Measurements from ENCODE around the gene OGFOD2.
"Not testable (repeated sequence)": the region's sequence is repeated elsewhere in the genome, so short reads cannot be mapped to it uniquely, and the experiment has no call there.

OGFOD2 gene

GRCh38 chr12:123013185-123014095 lies 38.4 kb downstream of the OGFOD2 start:
- H3K4me3 Mint-ChIP-seq = no peak overlapping the region

DNA sequence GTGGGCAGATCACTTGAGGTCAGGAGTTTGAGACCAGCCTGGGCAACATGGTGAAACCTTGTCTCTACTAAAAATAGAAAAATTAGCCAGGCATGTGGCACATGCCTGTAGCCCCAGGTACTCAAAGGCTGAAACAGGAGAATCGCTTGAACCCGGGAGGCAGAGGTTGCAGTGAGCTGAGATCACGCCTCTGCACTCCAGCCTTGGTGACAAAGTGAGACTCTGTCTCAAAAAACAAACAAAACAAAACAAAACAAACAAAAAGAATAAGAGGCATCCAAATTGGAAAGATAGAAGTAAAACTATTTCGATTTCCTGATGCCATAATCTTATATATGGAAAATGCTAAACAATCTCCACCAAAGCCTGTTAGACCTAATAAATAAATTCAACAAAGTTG lies 39.4 kb downstream of the OGFOD2 start:
- not testable (repeated sequence) for H3K27ac Mint-ChIP-seq, H3K4me1 Mint-ChIP-seq

More at GRCh38 chr12:123013185-123014095, 38.4 kb downstream of the OGFOD2 start:
- H3K36me3 Mint-ChIP-seq (ENCODE audit: low read depth) = no peaks in the 10 kb centered on the region
- no peaks in the 10 kb centered on the region for H3K9me3 Mint-ChIP-seq
- H3K4me1 Mint-ChIP-seq = no peaks in the 10 kb centered on the region
- TF ChIP-seq CTCF (IDR thresholded peaks at IDR 0.05; ENCODE audit: unreplicated experiment in 3 of 3) = no peak
- no peaks in the 10 kb centered on the region for H3K27me3 Mint-ChIP-seq (ENCODE audit: low read depth)
- H3K27ac Mint-ChIP-seq = no peak overlapping the region

DNA sequence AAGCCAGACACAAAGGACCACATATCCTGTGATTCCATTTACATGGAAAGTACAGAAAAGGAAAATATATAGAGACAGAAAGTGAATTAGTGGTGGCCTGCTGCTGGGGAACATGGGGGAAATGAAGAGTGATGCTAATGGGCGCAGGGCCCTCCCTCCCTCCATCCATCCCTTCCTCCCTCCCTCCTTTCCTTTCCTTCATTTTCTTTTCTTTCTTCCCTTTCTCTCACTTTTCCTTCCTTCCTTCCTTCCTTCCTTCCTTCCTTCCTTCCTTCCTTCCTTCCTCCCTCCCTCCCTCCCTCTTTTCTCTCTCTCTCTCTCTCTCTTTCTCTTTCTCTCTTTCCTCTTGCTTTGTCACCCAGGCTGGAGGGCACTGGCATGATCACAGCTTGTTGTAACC lies 42.7 kb downstream of the OGFOD2 start:
- Mint-ChIP-seq H3K36me3 (ENCODE audit: low read depth) (no peaks in the 10 kb centered on the region), H3K27me3 (ENCODE audit: low read depth) (no peaks in the 10 kb centered on the region), H3K9me3 (no peaks in the 10 kb centered on the region), H3K27ac (no peak overlapping the region), H3K4me3 (no peak overlapping the region), H3K4me1 (no peaks in the 10 kb centered on the region)
- TF ChIP-seq CTCF (IDR thresholded peaks at IDR 0.05; ENCODE audit: unreplicated experiment in 3 of 3) = no peak

More for the DNA sequence above, 39.4 kb downstream of the OGFOD2 start:
- H3K4me3 Mint-ChIP-seq; H3K27me3 Mint-ChIP-seq (ENCODE audit: low read depth); H3K36me3 Mint-ChIP-seq (ENCODE audit: low read depth); H3K9me3 Mint-ChIP-seq: not testable (repeated sequence)

- no peak overlapping the region for H3K4me3 Mint-ChIP-seq
- H3K27ac Mint-ChIP-seq = no peak overlapping the region
- no peaks in the 10 kb centered on the region for H3K36me3 Mint-ChIP-seq (ENCODE audit: low read depth)
- H3K9me3 Mint-ChIP-seq = no peaks in the 10 kb centered on the region
- TF ChIP-seq CTCF (IDR thresholded peaks at IDR 0.05; ENCODE audit: unreplicated experiment in 3 of 3) = no peak
- H3K4me1 Mint-ChIP-seq = no peaks in the 10 kb centered on the region
- H3K27me3 Mint-ChIP-seq (ENCODE audit: low read depth) = no peaks in the 10 kb centered on the region
These were observed 44.7 kb downstream of the OGFOD2 start for GRCh38 chr12:123019841-123020138.

DNA sequence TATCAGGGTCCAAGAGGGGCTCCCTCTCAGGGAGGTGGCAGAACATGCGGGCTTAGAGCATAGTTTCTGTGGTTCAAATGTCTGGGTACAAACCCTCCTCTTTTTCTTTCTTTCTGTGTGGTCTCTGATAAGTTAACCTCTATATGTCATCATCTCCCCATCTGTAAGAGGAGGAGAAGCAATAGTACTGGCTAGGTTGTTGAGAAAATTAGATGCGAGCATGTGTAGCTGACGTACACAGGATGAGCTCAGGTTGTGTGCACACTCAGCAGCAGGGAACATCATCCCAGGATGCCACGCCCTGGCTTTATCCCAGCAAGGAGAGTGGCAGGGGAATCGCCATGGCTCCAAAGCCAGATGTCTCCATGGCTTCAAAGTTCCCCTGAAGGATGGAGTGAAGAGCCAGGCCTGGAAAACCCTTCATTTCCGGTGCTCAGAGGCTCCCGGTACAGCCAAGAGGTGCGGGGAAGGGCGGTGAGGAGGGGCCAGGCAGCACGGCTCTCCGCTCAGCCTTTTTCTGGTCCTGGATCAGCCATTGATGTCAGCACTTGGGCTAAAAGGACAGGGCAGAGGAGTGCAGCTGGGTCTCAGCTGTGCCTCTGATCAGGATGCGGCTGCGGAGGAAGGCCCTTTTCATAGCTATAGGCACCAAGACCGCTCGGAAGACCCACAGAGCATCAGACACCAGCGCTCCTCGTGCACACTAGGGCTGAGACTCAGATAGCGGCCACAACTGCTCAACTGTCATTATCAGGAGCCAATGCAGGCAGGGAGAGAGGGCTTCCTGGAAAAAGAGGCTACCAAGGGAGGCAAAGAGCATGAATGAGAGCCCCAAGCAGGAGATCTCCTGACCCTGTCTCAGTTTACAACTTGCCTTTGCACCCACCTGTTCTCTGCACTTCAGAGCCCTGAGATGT lies 46.9 kb downstream of the OGFOD2 start:
- H3K9me3 Mint-ChIP-seq = no peaks in the 10 kb centered on the region
- no peaks in the 10 kb centered on the region for H3K36me3 Mint-ChIP-seq (ENCODE audit: low read depth)
- no peaks in the 10 kb centered on the region for H3K27me3 Mint-ChIP-seq (ENCODE audit: low read depth)
- no peaks in the 10 kb centered on the region for H3K4me1 Mint-ChIP-seq
- H3K27ac Mint-ChIP-seq = no peak overlapping the region
- H3K4me3 Mint-ChIP-seq = no peak overlapping the region
- TF ChIP-seq CTCF (IDR thresholded peaks at IDR 0.05; ENCODE audit: unreplicated experiment in 3 of 3) = no peak

DNA sequence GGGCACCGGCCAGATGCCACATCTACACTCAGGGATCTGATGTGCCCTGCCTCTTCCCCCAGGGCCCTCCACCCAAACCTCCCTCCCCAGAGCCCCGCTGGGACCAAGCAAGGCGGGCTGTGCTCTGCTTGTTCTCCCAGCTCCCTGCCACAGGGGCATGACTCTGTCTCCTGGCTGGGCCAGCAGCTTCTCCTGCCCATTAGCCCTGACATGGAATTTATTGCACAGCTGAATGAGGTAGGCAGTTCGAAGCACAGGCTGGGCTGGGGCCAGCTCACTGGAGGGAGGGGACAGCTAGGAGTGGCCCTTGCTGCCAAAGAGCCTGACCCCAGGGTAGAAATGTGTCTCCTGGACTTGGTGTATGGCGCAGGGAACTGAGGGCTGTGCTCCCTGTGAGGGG lies 47.8 kb downstream of the OGFOD2 start:
- Mint-ChIP-seq H3K9me3 (no peaks in the 10 kb centered on the region), H3K4me1 (no peaks in the 10 kb centered on the region), H3K4me3 (no peak overlapping the region), H3K27me3 (ENCODE audit: low read depth) (no peaks in the 10 kb centered on the region), H3K27ac (no peak overlapping the region), H3K36me3 (ENCODE audit: low read depth) (no peaks in the 10 kb centered on the region)
- no peak for TF ChIP-seq CTCF (IDR thresholded peaks at IDR 0.05; ENCODE audit: unreplicated experiment in 3 of 3)

Data from nephron (organoid).